Neural cell (in vitro differentiated cells): ENCODE results near the gene TFDP2.

Experiments
- EP300 ChIP-seq: fragments of 450-650 bp; conservative IDR thresholded peaks from 2 replicates; pipeline ENCODE4 v1.6.1; 2014; ENCODE audit warnings: antibody characterized with exemption, mild to moderate bottlenecking, moderate library complexity; ENCODE audit not compliant: poor library complexity, severe bottlenecking
- EZH2 ChIP-seq: fragments of 200-600, 300-800 bp; shearing (Covaris generic), sonication (generic); IDR thresholded peaks from 2 replicates; pipeline ENCODE4 v1.6.1; 2014; ENCODE audit warnings: antibody characterized with exemption, low read length, borderline replicate concordance, mild to moderate bottlenecking; ENCODE audit not compliant: insufficient read depth, poor library complexity, severe bottlenecking
- POLR2AphosphoS5 ChIP-seq: IDR thresholded peaks from 2 replicates; pipeline ENCODE4 v1.6.1; 2012
- RAD21 ChIP-seq: fragments of 450-650 bp; conservative IDR thresholded peaks from 2 replicates; pipeline ENCODE4 v1.6.1; 2014; ENCODE audit warnings: antibody characterized with exemption, mild to moderate bottlenecking, moderate library complexity
- SMC3 ChIP-seq: fragments of 450-650 bp; conservative IDR thresholded peaks from 2 replicates; pipeline ENCODE4 v1.6.1; 2014; ENCODE audit warnings: antibody characterized with exemption, mild to moderate bottlenecking, moderate library complexity; ENCODE audit not compliant: poor library complexity
- TAF1 ChIP-seq: IDR thresholded peaks from 2 replicates; pipeline ENCODE4 v1.6.1; 2012; ENCODE audit warnings: low read depth
- TF ChIP-seq, protein P1 (sequence below): fragments of 450-650 bp; IDR thresholded peaks from 2 replicates; pipeline ENCODE4 v1.5.1; 2014; ENCODE audit warnings: antibody characterized with exemption, mild to moderate bottlenecking, moderate library complexity; ENCODE audit not compliant: poor library complexity, severe bottlenecking

DNA sequence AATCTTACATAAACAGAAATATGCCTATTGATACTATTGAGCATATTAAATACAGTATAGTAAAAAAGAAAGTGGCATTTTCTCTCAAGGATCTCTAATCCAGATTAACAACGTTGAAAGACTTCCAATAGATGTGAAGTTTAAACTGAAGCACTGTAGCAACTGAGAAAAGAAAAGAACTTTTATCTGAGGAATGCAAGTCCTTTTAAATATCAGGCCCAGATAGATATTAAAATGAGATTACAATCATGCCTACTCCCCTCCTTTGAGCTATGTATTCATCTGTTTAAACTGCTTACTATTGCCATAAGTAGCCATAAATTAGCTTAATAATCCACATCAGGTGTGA lies 102.3 kb downstream of the TFDP2 start:
- TF ChIP-seq EP300 (no peak), POLR2AphosphoS5 (no peak), EZH2 (no peak), RAD21 (no peak), TAF1 (no peak), SMC3 (no peak)
- TF ChIP-seq, protein P1, sequence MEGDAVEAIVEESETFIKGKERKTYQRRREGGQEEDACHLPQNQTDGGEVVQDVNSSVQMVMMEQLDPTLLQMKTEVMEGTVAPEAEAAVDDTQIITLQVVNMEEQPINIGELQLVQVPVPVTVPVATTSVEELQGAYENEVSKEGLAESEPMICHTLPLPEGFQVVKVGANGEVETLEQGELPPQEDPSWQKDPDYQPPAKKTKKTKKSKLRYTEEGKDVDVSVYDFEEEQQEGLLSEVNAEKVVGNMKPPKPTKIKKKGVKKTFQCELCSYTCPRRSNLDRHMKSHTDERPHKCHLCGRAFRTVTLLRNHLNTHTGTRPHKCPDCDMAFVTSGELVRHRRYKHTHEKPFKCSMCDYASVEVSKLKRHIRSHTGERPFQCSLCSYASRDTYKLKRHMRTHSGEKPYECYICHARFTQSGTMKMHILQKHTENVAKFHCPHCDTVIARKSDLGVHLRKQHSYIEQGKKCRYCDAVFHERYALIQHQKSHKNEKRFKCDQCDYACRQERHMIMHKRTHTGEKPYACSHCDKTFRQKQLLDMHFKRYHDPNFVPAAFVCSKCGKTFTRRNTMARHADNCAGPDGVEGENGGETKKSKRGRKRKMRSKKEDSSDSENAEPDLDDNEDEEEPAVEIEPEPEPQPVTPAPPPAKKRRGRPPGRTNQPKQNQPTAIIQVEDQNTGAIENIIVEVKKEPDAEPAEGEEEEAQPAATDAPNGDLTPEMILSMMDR = no peak
